ENCODE results near the gene OS9. TPM values are rescaled to one million over a fixed set of nuclear protein-coding genes. Genes with fewer than 3 reads are reported as not detected.

The OS9 gene
- total RNA-seq, 2 experiments from 2014 or later, result 53.7 to 59.8 TPM

DNA sequence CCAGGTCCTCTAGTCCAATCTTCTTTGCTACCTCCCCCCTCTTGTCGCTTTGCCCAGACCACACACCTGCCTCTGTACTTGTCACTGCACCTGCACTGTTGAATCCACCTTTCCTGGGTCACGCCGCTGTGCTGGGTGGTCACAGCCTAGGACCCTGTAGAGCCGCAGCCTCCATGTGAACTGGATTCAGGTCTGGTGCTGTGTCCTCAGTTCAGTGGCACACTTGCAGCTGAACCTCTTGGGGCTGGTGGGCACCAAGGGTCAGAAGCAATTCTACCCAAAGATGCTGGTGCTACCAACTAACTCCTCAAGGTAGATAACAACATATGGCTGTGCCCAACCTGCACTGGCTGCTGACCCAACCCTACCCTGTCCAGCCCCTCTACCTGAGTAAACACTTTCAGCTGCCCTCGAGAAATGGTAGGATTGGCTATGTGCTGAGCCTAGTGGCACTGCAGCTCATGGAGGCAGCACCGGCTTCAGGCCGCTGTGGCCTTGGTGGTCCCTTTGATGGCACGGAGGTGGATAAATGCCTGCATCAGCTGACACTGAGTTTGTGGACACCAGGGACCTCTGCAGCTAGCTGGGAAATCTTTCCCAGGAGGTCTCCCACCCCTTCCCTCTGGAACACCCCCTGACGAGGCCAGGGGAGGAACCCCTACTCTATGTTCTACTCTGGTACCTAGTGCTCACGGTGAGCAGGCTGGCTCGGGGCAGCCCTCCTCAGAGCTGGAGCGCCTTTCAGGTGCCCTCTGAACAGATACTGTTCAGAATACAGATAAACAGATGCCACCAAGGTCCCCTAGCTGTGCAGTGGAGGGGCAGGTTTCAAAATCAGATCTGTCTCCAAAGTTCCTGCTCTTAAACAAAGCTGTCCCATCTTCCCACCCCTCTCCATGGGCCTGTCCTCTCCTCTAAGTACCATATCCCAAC is 30.3 kb downstream of the OS9 start:
- peaks cover 24% of the 10 kb centered on the region for H3K36me3 Mint-ChIP-seq
- H3K4me3 Mint-ChIP-seq, result no peak overlapping the region
- no peaks in the 10 kb centered on the region for H3K27me3 Mint-ChIP-seq
- H3K27ac Mint-ChIP-seq, result no peak overlapping the region
- H3K4me1 Mint-ChIP-seq, result peaks cover 4% of the 10 kb centered on the region
- DNase-seq, result no peak
- no peaks in the 10 kb centered on the region for H3K9me3 Mint-ChIP-seq

DNA sequence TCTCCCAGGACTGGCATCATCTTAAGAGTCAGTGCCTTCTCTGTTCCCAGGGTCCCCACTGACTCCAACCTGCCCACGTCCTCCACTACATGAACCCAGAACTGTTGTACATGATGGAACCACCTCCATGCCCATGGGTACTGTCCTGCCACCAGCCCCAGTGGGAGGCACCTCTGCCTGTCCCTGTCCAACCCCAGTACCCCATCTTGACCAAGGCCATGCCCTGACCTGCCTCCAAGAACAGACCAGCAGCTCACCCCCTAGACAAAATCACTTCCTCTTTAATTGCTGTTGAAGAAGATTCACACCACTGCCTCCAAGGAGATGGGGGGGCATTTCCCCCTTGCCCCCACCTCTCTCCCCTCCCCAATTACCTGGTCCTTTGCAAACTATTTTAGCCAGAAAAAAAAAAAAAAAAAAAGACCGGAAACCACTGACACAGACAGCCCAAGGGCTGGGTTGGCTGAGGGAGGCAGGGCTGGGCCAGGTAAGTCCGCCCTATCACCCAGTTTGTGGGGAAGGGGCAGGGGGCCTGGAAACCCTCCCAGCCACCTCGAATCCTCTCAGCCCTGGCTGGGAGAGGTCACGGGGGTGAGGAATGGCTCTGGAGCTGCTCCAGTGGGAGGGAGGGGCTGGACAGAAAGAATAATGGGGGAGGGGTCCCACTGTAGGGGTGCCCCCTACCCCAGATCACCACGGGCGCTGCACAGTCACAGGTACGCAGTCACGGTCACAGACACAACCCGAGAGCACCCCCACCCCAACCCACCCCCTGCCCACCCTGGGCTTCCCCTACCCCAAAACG is 31.2 kb downstream of the OS9 start:
- H3K4me3 Mint-ChIP-seq, result no peak overlapping the region
- DNase-seq, result no peak
- peaks cover 4% of the 10 kb centered on the region for H3K4me1 Mint-ChIP-seq
- H3K9me3 Mint-ChIP-seq, result no peaks in the 10 kb centered on the region
- H3K27ac Mint-ChIP-seq, result no peak overlapping the region
- peaks cover 18% of the 10 kb centered on the region for H3K36me3 Mint-ChIP-seq
- no peaks in the 10 kb centered on the region for H3K27me3 Mint-ChIP-seq

DNA sequence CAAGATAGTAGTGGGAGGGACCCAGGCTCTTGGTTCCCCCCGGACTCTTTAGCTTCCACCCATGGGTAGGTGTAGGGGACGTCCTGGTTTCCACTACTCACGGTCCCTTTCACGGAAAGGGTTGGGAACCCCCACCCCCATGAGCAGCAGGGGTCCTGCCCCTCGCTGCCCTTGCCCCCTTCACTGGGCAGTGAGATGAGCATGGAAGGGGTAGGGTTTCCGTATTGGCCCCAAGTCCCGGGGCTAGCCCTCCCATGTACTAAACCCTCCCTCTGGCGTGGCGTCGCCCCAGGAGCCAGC is 31.9 kb downstream of the OS9 start:
- Mint-ChIP-seq H3K27ac (no peak overlapping the region), H3K36me3 (peaks cover 17% of the 10 kb centered on the region), H3K4me3 (no peak overlapping the region), H3K9me3 (no peaks in the 10 kb centered on the region), H3K4me1 (peaks cover 4% of the 10 kb centered on the region), H3K27me3 (no peaks in the 10 kb centered on the region)
- DNase-seq, result no peak

DNA sequence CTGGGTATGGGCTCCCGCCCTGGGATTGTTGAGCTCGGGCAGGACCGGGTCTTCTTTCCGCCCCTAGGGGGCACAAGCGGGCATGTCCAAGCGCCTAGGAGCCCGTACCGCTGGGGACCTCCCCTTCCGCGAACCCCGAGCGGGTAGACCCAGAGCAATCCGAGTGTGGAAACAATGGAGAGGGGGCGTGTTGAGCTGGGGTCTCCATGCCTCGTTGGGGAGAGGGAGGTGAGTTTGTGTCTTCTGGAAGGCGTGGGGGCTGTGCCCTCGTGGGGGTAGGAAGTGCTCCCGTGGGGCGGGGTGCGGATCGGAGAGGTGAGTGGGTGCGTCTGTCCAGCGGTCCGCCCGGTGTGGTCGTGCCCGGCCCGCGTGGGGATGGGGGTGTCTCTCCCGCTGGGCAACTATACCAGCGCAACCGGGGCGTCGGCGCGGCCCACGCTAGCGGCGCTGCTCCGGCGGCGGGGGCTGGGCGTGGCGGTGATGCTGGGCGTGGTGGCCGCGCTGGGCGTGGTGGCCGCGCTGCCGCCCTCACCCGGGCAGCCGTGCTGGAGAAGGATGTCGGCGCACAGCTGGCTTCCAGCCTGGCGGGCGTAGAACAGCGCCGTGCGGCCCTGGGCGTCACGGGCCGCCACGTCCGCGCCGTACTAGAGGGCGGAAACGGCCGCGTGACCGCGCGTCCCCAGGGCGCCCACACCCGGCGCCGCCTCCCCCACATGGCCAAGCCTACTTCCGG is 32.4 kb downstream of the OS9 start:
- H3K36me3 Mint-ChIP-seq, result peaks cover 14% of the 10 kb centered on the region
- H3K9me3 Mint-ChIP-seq, result no peaks in the 10 kb centered on the region
- DNase-seq, result peak; percentile 28
- H3K4me1 Mint-ChIP-seq, result peaks cover 4% of the 10 kb centered on the region
- H3K27me3 Mint-ChIP-seq, result no peaks in the 10 kb centered on the region
- H3K4me3 Mint-ChIP-seq, result peak overlapping the region; percentile 45
- H3K27ac Mint-ChIP-seq, result no peak overlapping the region

DNA sequence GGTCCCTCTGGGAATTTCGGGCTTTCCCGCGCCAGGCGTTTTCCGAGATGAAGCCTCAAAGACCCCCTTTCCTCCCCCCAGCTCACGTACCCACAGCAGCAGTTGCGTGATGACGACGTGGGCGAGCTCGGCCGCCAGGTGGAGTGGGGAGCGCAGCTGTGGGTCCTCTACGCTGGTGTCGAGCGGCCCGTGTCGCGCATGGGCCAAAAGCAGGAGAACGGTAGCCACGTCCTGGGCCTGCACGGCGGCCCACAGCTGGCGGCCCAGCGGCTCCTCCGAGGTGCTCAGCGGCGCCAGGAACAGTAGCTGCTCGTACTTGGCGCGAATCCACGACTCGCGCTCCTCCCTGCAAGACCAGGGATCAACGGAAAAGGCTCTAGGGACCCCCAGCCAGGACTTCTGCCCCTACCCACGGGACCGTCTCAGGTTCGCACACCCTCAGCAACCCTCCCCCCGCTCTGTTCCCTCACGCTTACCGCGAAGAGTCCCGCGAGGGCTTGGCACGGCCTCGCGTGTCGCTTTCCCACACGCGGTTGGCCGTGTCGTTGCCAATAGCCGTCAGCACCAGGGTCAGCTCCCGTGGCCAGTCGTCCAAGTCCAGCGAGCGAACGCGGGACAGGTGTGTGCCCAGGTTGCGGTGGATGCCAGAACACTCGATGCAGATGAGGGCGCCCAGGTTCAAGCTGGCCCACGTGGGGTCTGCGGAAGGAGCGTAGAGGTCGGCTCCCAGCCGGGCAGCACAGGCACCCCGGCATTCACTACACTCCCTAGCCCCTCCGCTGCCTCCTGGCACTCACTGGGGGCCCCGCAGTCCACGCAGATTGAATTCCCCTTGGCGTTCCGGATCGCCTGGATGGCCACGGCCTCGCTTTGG is 33.2 kb downstream of the OS9 start:
- no peaks in the 10 kb centered on the region for H3K9me3 Mint-ChIP-seq
- H3K4me1 Mint-ChIP-seq, result peaks cover 2% of the 10 kb centered on the region
- H3K4me3 Mint-ChIP-seq, result no peak overlapping the region
- no peak for DNase-seq
- H3K27ac Mint-ChIP-seq, result no peak overlapping the region
- H3K36me3 Mint-ChIP-seq, result peaks cover 10% of the 10 kb centered on the region
- H3K27me3 Mint-ChIP-seq, result no peaks in the 10 kb centered on the region

DNA sequence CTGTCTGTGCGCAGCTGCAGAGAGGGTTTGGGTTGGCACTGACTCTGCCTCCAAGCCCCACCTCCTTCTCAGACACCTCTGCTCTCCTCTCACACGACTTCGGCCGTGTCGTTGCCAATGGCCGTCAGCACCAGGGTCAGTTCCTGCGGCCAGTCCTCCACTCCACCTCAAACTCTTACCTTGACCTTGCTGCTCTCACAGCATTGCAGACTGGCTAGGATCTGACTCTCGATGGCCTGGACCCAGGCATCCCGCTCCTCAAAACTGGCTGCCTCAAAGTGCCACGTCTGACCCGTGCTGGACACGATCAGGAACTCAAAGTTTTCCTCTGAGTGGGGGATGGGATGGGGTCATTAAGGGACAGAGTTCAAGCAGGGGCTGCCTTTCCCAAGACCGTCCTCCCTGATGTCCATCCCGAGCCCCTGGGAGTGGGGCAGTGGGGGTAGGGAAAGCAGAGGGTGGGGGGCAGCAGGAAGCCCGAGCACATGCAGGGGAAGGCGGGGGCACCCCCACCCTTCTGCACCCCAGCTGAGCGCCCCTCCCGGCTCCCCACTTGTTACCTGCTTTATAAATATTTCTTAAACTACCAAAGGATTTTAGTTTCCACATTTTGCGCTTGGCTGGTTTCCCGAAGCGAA is 33.9 kb downstream of the OS9 start:
- H3K4me3 Mint-ChIP-seq, result no peak overlapping the region
- no peaks in the 10 kb centered on the region for H3K27me3 Mint-ChIP-seq
- no peaks in the 10 kb centered on the region for H3K9me3 Mint-ChIP-seq
- H3K27ac Mint-ChIP-seq, result no peak overlapping the region
- peaks cover 2% of the 10 kb centered on the region for H3K4me1 Mint-ChIP-seq
- H3K36me3 Mint-ChIP-seq, result peaks cover 12% of the 10 kb centered on the region
- DNase-seq, result no peak

DNA sequence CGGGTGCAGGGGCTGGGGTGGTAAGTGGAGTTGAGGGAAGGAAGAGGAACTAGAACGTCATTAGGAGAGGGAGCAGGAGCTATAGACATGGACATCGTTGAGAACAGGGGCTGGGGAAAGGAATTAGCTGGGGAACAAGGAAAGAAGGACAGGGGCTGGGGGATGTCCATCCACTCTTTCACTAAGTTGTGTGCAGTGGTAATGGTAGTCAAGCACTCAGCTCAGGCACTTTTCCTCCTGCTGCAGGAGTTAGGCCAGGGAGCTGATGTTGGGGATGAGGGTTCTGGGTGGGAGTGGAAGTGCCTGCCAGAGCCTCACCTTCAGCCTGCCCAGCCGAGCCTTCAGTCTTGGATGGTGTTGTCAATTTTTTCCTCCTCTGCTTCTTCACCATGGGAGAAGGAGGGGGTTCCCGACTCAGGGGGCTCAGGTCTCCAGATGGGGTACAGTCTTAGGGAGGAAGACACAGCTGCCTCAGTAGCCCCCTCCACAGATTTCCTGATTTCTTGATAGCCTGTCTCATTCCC is 35.5 kb downstream of the OS9 start:
- Mint-ChIP-seq H3K4me1 (peaks cover 2% of the 10 kb centered on the region), H3K4me3 (no peak overlapping the region), H3K9me3 (no peaks in the 10 kb centered on the region), H3K27ac (no peak overlapping the region), H3K36me3 (peaks cover 12% of the 10 kb centered on the region), H3K27me3 (no peaks in the 10 kb centered on the region)
- DNase-seq, result no peak

DNA sequence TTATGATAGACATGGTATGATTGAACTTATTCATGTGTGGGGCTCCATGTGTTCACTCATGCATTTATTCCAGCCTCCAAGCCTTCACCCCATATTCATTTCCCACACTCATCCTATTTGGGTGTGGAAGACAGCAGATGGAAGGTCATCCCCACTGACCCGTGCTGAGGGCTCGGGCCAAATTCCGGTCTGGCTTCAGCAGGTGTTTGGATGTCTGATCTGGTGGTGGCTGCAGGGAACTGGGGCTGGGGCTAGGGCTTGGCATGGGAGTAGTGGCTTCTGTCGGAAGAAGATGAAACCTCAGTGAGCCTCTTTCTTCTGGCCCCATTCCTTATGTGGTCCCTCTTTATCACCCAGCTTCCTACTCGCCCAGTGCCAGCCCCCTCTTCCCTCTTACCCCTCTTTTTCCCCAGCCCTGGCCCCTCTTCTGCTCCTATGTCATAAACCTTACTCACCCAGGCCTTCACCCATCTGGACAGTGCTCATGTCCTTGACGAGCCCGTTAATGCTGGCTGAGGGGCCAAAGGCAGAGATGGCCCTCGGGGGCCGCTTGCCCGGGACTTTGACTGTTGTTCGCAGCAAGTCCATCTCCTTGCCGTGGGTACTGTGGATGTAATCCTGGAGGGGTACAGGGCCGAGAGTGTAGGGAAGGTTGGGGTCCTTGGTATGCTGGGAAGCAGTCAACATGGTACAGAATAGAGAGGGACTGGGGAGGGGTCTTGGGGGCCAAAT is 36.6 kb downstream of the OS9 start:
- Mint-ChIP-seq H3K9me3 (no peaks in the 10 kb centered on the region), H3K27me3 (no peaks in the 10 kb centered on the region), H3K4me3 (no peak overlapping the region), H3K27ac (no peak overlapping the region), H3K4me1 (peaks cover 2% of the 10 kb centered on the region), H3K36me3 (peaks cover 12% of the 10 kb centered on the region)
- DNase-seq, result no peak

DNA sequence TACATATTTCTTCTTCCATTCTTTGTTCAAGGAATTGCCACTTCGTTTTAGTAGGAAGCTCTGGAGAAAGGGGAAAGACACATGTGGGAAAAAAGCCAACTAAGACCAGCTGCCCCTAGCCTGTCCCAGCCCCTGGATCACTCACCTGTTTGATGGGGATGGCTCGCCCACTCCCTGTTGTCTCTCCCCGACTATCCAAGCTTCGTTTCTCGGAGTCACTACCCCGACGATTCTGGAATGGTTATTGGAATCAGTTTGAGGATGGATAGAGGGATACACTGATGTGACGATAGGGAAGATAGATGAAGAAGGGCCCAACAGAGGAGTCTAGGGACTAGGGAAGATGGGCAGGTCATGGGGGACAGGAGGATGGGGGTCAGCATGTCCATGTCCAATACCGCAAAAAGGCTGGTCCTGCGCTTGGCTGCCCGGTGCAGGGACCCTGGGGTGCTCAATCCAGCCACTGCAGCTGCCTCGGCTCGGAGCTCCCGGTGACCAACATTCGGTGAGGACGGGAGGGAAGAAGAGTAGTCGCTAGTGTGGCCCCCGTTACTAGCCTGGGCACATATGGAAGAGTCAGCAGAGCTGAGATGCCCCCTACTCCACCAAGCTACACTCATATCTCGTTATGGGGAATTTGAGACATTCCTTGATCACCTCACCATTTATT is 37.6 kb downstream of the OS9 start:
- H3K4me1 Mint-ChIP-seq, result peaks cover 3% of the 10 kb centered on the region
- no peak for DNase-seq
- H3K27me3 Mint-ChIP-seq, result no peaks in the 10 kb centered on the region
- no peak overlapping the region for H3K4me3 Mint-ChIP-seq
- H3K9me3 Mint-ChIP-seq, result no peaks in the 10 kb centered on the region
- no peak overlapping the region for H3K27ac Mint-ChIP-seq
- H3K36me3 Mint-ChIP-seq, result peaks cover 10% of the 10 kb centered on the region

DNA sequence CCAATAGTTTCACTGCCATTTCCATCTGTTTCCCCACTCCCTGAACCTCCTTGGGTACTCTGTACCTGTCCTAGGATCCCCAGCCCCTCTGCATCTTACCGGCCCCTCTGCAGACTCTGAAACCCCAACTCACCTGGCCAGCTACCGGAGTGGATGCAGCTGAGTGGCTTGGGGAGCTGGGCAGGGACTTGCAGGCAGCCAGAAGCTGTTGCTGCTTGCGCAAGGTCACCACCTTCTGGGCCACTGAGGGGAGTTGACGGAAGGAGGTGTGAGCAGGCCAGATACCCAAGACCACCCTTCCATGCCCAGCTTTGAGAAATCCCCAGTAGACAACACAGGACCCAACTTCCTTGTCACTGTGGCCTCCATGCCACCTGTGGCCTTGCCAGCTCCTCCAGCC is 38.3 kb downstream of the OS9 start:
- DNase-seq, result no peak
- Mint-ChIP-seq H3K9me3 (no peaks in the 10 kb centered on the region), H3K4me3 (no peak overlapping the region), H3K27ac (no peak overlapping the region), H3K27me3 (no peaks in the 10 kb centered on the region), H3K4me1 (peaks cover 6% of the 10 kb centered on the region), H3K36me3 (peaks cover 13% of the 10 kb centered on the region)

DNA sequence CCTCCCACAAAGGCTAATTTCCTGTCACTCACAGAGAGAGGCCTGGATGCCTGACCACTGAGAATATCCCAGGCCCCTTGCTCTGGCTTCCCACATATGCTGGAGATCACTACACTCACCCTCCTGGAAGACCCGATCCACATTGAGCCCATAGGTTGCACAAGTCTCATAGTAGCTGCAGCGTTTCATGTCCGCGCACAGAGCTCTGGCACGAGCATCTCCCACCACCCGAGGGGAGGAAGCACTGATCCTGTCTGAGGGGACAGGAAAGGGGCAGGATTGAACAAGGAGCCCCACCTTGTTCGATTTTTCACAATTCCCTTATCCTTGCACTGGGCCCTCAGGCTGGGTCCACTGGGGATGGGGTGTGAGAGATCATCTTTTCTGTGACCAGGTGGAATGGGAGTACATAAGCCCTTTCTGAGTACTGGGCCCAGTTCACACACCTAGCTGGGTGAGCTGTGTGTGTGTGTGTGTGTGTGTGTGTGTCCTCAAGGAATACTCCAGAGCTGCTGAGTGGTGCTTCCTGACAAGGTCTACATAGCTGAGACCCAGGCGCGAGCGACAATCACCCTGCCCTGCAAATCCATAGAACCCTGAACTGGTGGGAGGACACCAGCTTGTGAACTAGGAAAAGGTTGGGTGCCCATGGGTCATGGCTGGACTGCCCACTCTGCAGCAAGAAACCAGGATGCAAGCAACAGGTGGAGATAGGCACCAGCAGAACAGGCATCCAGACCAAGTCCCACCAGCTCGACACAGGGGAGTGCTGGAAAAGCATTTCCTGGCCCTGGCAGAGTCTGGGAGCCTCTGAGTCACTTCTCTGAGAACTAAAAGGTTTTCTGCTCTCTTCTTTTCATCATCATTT is 39.0 kb downstream of the OS9 start:
- H3K27me3 Mint-ChIP-seq, result no peaks in the 10 kb centered on the region
- no peak for DNase-seq
- H3K4me3 Mint-ChIP-seq, result no peak overlapping the region
- H3K27ac Mint-ChIP-seq, result peak overlapping the region; percentile 11
- peaks cover 6% of the 10 kb centered on the region for H3K4me1 Mint-ChIP-seq
- H3K9me3 Mint-ChIP-seq, result no peaks in the 10 kb centered on the region
- peaks cover 10% of the 10 kb centered on the region for H3K36me3 Mint-ChIP-seq

DNA sequence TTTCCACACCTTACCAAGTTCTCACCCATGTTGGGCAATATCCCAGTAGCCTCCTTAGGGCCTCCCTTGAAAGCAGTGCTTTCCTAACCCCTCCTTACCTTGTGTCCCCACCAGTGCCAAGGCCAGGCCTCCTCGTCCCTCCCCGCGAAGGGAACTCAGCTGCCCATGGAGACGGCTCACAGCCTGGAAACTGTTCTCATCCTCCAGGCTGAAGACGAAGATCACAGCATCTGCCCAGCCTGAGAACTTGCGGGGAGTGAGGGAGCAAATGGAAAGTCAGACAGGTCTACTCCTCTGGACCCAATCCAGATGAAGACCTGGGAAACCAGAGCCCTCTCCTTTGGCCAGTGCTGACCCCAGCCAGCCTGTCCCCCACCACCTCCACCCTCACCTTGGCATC is 40.0 kb downstream of the OS9 start:
- DNase-seq, result no peak
- no peaks in the 10 kb centered on the region for H3K9me3 Mint-ChIP-seq
- peaks cover 7% of the 10 kb centered on the region for H3K36me3 Mint-ChIP-seq
- no peak overlapping the region for H3K4me3 Mint-ChIP-seq
- H3K4me1 Mint-ChIP-seq, result peaks cover 7% of the 10 kb centered on the region
- H3K27ac Mint-ChIP-seq, result no peak overlapping the region
- no peaks in the 10 kb centered on the region for H3K27me3 Mint-ChIP-seq
